Pancreas (tissue), 10 donors: Measurements from ENCODE around the gene GJD3. TPM values are rescaled to one million over a fixed set of nuclear protein-coding genes. Genes with fewer than 3 reads are reported as not detected.

Experiments
- ATAC-seq, 4 donors: fragments of 200-7000 bp; cut with Tn5 transposase; one replicate each; pipeline versions ENCODE4 v1.8.0 to v1.9.1; 2020; ENCODE audit warnings: mild to moderate bottlenecking in 4 of 4, moderate library complexity in 4 of 4
- DNase-seq, 6 donors: peaks; one replicate each; pipeline ENCODE4 v3.0.0-alpha.2; 2020
- FAIRE-seq: peaks from 2 replicates; lab custom pipeline; 2012; peaks lifted over from hg19 to GRCh38; lab: Jason Lieb, UNC
- H3K27ac ChIP-seq, 4 donors: fragments of 200-600 bp; sonication (generic); 1 replicate in 3 of 4; 2 replicates in 1 of 4; pipeline versions ENCODE4 v1.5.0 to v1.8.0; 2020
- H3K27me3 ChIP-seq, 4 donors: fragments of 200-600 bp; one replicate each; pipeline ENCODE4 v1.8.0; 2021
- H3K36me3 ChIP-seq, 3 donors: fragments of 200-600 bp; sonication (generic) in 1 of 3; one replicate each; pipeline versions ENCODE4 v1.5.0 to v1.8.0; 2020 to 2021
- H3K4me1 ChIP-seq, 3 donors: fragments of 200-600 bp; one replicate each; pipeline ENCODE4 v1.8.0; 2021
- H3K4me3 ChIP-seq, 4 donors: fragments of 200-600 bp; sonication (generic) in 2 of 4; one replicate each; pipeline versions ENCODE4 v1.5.0 to v1.8.0; 2020 to 2021
- H3K9me3 ChIP-seq, 4 donors: fragments of 200-600 bp; one replicate each; pipeline ENCODE4 v1.8.0; 2021
- CTCF ChIP-seq, 4 donors: fragments of 200-600 bp; sonication (generic) in 3 of 4; IDR thresholded peaks; one replicate each; pipeline versions ENCODE4 v1.5.0 to v1.8.0; 2021; ENCODE audit warnings: antibody characterized with exemption in 4 of 4
- WGBS, 2 donors: extraction: QIAGEN DNeasy Blood & Tissue Kit; methylation state at CpG; one replicate each; pipeline ENCODE4 v1.1.7; 2013; 5-methylcytosine and 5-hydroxymethylcytosine counted together
- intact Hi-C, 3 donors: fragments of 100-400 bp; cut with DNase I; formaldehyde crosslinking; loops; one replicate each; pipeline versions ENCODE4 v1.11.1 to v1.14.2; 2022
- polyA plus RNA-seq, 2 donors: library from polyadenylated mRNA; stranded (reverse); fragments of 200-250 nt; gene quantifications; one replicate each; pipeline ENCODE4 v1.2.3, GENCODE V29; 2013
- total RNA-seq, 6 donors: library from RNA; stranded (reverse); fragmentation: NEBNext Ultra II Directional in 4 of 6; extraction: Animal tissue kit (Norgen Biotek cat#: 25700) in 4 of 6; gene quantifications; one replicate each; pipeline versions ENCODE4 v1.2.1 to v1.2.4, GENCODE V29; 2021 to 2023
- donor health status: healthy with polysubstance abuse.
- donor health status: DM: no; HTN: no; CAD: no; lungs with moderate emphysema.
- donor health status: DM: no; HTN: no; CAD: no.
- donor health status: control.
- donor health status: control.
- donor health status: Bipolar disorder and iron deficiency.
- donor health status: DM: yes; HTN: yes; CAD: no.
- donor health status: DM: no; HTN: no; CAD: no.
- donor health status: DM: no; HTN: no; CAD: no.
- donor health status: DM: yes; HTN: yes; CAD: no.

GJD3 gene
- total and polyA plus RNA-seq, 8 donors: 0.09 to 0.67 (median 0.32) TPM; not detected in 2

- WGBS, 2 donors: 92 to 97% methylated on average over 2 of the region's 2 CpGs
- Histone ChIP-seq H3K9me3 (no peaks in the 10 kb centered on the region), H3K27me3 (no peaks in the 10 kb centered on the region), H3K4me1 (peaks cover 35 to 75% (median 59%) of the 10 kb centered on the region in 3 donors), H3K36me3 (no peaks in the 10 kb centered on the region), H3K27ac (peak overlapping the region in 1 of 4 donors; percentile 18), H3K4me3 (no peak overlapping the region)
- FAIRE-seq (no peak), DNase-seq (no peak), ATAC-seq (no peak)
- intact Hi-C loops: no loop called here
- no peak for TF ChIP-seq CTCF (IDR thresholded peaks at IDR 0.05)
Observed at GRCh38 chr17:40328386-40328766, 36.2 kb downstream of the GJD3 start.

- Histone ChIP-seq H3K9me3 (no peaks in the 10 kb centered on the region), H3K27ac (peak overlapping the region in 1 of 4 donors; percentile 18), H3K4me1 (peaks cover 30 to 70% (median 54%) of the 10 kb centered on the region in 3 donors), H3K27me3 (no peaks in the 10 kb centered on the region), H3K36me3 (no peaks in the 10 kb centered on the region), H3K4me3 (no peak overlapping the region)
- DNase-seq (no peak), ATAC-seq (no peak), FAIRE-seq (no peak)
- WGBS, 2 donors: 19 to 25% methylated on average over 3 of the region's 3 CpGs
- intact Hi-C loops: no loop called here
- no peak for TF ChIP-seq CTCF (IDR thresholded peaks at IDR 0.05)
Observed at GRCh38 chr17:40327735-40328385, 36.7 kb downstream of the GJD3 start.

GRCh38 chr17:40327244-40327729 is 37.2 kb downstream of the GJD3 start:
- no peak for ATAC-seq
- H3K27me3 ChIP-seq: no peaks in the 10 kb centered on the region
- H3K4me1 ChIP-seq: peaks cover 24 to 65% (median 48%) of the 10 kb centered on the region in 3 donors
- DNase-seq: peak in 1 of 6 donors; percentile 25
- no peak for FAIRE-seq
- peak overlapping the region in 1 of 4 donors; percentile 11 for H3K27ac ChIP-seq
- TF ChIP-seq CTCF (IDR thresholded peaks at IDR 0.05): no peak
- WGBS, 2 donors: 68 to 85% methylated on average over 4 of the region's 4 CpGs
- intact Hi-C loops: no loop called here
- H3K36me3 ChIP-seq: no peaks in the 10 kb centered on the region
- no peaks in the 10 kb centered on the region for H3K9me3 ChIP-seq
- H3K4me3 ChIP-seq: no peak overlapping the region

- no peak for TF ChIP-seq CTCF (IDR thresholded peaks at IDR 0.05)
- FAIRE-seq: no peak
- Histone ChIP-seq H3K9me3 (no peaks in the 10 kb centered on the region), H3K4me1 (peaks cover 19 to 64% (median 43%) of the 10 kb centered on the region in 3 donors), H3K4me3 (no peak overlapping the region), H3K36me3 (no peaks in the 10 kb centered on the region), H3K27ac (peak overlapping the region in 2 of 4 donors; percentile 11 to 50), H3K27me3 (no peaks in the 10 kb centered on the region)
- intact Hi-C loops: no loop called here
- peak in 1 of 6 donors; percentile 27 for DNase-seq
- 9 to 13% methylated on average over 1 of the region's 1 CpG for WGBS, 2 donors
- no peak for ATAC-seq
Observed at GRCh38 chr17:40326832-40327199, 37.7 kb downstream of the GJD3 start.
